Dedifferentiated amniotic fluid mesenchymal stem cell (primary cell): ENCODE measurements around the gene STIP1.

Source experiments
- DNase-seq: peaks from one replicate; pipeline ENCODE4 v3.0.0-alpha.2; 2016; ENCODE audit errors: extremely low spot score

Gene STIP1

GRCh38 chr11:64250415-64251015 lies 64.5 kb downstream of the STIP1 start:
- DNase-seq: no peak

- DNase-seq: peak; percentile 31
Observed at GRCh38 chr11:64251016-64251752, 65.2 kb downstream of the STIP1 start, which contains the start of gene PLCB3. Gene PLCB3 (plus strand): TSS chr11:64251530. CDS start chr11:64251650, 120 bp downstream.

GRCh38 chr11:64251753-64252002 lies 65.7 kb downstream of the STIP1 start:
- no peak for DNase-seq

GRCh38 chr11:64252003-64252872 lies 66.3 kb downstream of the STIP1 start:
- no peak for DNase-seq

GRCh38 chr11:64253043-64253442 lies 67.1 kb downstream of the STIP1 start:
- DNase-seq: no peak

- no peak for DNase-seq
Observed at GRCh38 chr11:64253481-64253880, 67.5 kb downstream of the STIP1 start.
